ENCODE data around the gene ACOX3. TPM values are rescaled to one million over a fixed set of nuclear protein-coding genes. Genes with fewer than 3 reads are reported as not detected.
A peak's percentile ranks its signal among the peaks of the same experiment; 100 is the strongest.

Gene ACOX3
- total and polyA plus RNA-seq, 4 donors: 15.6 to 32.2 (median 21.5) TPM

DNA sequence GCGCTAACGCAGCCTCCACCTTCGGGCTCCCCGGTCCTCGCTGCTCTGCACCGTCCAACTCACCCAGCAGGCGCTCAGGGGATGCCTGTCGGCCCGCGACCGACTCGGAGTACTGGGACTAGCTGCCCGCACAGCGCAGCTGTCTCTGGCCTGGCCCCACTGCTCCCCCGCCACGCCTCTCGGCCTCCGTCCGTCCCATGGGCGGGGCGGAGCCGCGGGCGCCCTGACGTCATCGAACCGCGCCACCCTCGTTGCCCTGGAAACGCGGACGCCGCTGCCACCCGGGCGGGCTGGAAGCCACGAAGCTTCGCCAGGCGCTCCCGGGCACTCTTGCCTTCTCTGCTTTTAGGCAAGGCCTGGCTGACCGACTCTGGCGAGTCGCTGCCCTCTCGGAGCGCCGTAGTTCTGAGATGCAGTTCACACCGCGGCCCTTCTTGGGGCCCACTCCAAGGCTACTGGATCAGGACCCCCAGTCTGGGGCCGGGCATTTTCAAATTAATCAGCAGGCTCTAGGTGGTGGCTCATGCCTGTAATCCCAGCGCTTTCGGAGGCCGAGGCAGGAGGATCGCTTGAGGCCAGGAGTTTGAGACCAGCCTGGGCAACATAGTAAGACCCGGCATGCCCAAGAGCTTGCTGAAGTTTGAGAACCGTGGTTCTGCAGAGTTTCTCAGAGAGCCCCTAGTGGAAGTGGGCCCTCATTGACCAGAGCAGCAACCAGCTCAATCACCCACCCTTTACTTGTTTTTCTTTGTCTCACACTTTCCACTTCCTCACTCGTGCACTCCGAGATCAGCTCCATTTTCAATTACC, 12.0 kb downstream of the ACOX3 start:
- Histone ChIP-seq H3K27ac (ENCODE audit: low read depth in 1 of 2, low read length in 1 of 2) (peak overlapping the region; percentile 80), H3K27me3 (ENCODE audit: control insufficient read depth in 3 of 3, insufficient read depth in 3 of 3, low read length in 2 of 3) (no peaks in the 10 kb centered on the region), H3K36me3 (ENCODE audit: control insufficient read depth in 4 of 4, insufficient read depth in 4 of 4, low read length in 4 of 4) (no peaks in the 10 kb centered on the region), H3K9ac (ENCODE audit: insufficient read depth in 1 of 2, low read length in 2 of 2) (peak overlapping the region; percentile 34 to 61), H3K4me1 (ENCODE audit: control insufficient read depth in 5 of 5, insufficient read depth in 5 of 5, low read length in 5 of 5) (peaks cover 4 to 15% (median 7%) of the 10 kb centered on the region in 5 donors), H3K9me3 (ENCODE audit: control insufficient read depth in 4 of 4, insufficient read depth in 3 of 4, low read length in 3 of 4) (no peaks in the 10 kb centered on the region), H3K4me3 (peak overlapping the region; percentile 81)
- WGBS, 2 donors: 1 to 2% methylated on average over 56 of the region's 56 CpGs
- TF ChIP-seq, protein P1, sequence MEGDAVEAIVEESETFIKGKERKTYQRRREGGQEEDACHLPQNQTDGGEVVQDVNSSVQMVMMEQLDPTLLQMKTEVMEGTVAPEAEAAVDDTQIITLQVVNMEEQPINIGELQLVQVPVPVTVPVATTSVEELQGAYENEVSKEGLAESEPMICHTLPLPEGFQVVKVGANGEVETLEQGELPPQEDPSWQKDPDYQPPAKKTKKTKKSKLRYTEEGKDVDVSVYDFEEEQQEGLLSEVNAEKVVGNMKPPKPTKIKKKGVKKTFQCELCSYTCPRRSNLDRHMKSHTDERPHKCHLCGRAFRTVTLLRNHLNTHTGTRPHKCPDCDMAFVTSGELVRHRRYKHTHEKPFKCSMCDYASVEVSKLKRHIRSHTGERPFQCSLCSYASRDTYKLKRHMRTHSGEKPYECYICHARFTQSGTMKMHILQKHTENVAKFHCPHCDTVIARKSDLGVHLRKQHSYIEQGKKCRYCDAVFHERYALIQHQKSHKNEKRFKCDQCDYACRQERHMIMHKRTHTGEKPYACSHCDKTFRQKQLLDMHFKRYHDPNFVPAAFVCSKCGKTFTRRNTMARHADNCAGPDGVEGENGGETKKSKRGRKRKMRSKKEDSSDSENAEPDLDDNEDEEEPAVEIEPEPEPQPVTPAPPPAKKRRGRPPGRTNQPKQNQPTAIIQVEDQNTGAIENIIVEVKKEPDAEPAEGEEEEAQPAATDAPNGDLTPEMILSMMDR (IDR thresholded peaks at IDR 0.05; ENCODE audit: control extremely low read depth, extremely low read depth): no peak
- DNase-seq (peak; percentile 90 to 93 (median 92)), ATAC-seq (ENCODE audit: insufficient read depth, low FRiP score) (peak; percentile 92)

DNA sequence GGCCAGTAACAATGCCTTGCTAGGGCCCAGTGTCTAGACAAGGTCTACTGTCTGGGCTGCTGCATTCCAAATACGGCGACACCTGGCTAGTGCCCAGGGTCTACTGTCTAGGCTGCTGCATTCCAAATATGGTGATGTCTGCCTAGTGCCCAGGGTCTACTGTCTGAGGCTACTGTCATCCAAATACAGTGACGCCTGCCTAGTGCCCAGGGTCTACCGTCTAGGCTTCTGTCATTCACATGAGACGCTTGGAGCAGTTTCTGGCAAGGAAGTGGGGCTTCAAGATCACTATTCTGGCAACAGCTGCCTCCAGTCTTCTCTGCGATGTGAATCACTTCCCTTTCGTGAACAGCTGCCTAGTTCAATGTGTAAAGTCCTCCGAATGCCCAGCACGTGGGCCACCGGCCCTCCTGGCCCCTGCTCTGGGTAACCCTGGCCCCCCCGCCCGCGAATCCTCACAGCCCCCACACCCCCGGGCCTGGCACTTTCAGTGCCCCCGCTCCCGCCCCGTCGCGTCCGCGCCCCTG, 12.7 kb downstream of the ACOX3 start:
- DNase-seq (peak; percentile 71 to 88 (median 83)), ATAC-seq (ENCODE audit: insufficient read depth, low FRiP score) (peak; percentile 78)
- 2 to 4% methylated on average over 21 of the region's 21 CpGs for WGBS, 2 donors
- TF ChIP-seq, protein P1 (IDR thresholded peaks at IDR 0.05; ENCODE audit: control extremely low read depth, extremely low read depth): no peak
- Histone ChIP-seq H3K9me3 (ENCODE audit: control insufficient read depth in 4 of 4, insufficient read depth in 3 of 4, low read length in 3 of 4) (no peaks in the 10 kb centered on the region), H3K4me3 (peak overlapping the region; percentile 81), H3K4me1 (ENCODE audit: control insufficient read depth in 5 of 5, insufficient read depth in 5 of 5, low read length in 5 of 5) (peaks cover 4 to 15% (median 7%) of the 10 kb centered on the region in 5 donors), H3K27ac (ENCODE audit: low read depth in 1 of 2, low read length in 1 of 2) (peak overlapping the region; percentile 80), H3K9ac (ENCODE audit: insufficient read depth in 1 of 2, low read length in 2 of 2) (peak overlapping the region in 1 of 2 donors; percentile 42), H3K36me3 (ENCODE audit: control insufficient read depth in 4 of 4, insufficient read depth in 4 of 4, low read length in 4 of 4) (no peaks in the 10 kb centered on the region), H3K27me3 (ENCODE audit: control insufficient read depth in 3 of 3, insufficient read depth in 3 of 3, low read length in 2 of 3) (no peaks in the 10 kb centered on the region)

DNA sequence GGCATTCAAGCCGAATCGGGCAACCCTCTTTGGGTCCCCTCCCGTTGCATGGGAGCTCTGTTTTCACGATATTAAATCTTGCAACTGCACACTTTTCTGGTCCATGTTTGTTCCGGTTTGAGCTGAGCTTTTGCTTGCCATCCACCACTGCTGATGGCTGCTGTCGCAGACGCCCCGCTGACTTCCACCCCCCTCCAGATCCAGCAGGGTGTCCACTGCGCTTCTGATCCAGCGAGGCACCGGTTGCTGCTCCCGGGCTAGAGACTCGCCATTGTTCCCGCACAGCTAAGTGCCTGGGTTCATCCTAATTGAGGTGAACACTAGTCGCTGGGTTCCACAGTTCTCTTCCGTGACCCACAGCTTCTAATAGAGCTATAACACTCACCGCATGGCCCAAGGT, 13.3 kb downstream of the ACOX3 start:
- Histone ChIP-seq H3K27ac (ENCODE audit: low read depth in 1 of 2, low read length in 1 of 2) (peak overlapping the region in 1 of 2 donors; percentile 80), H3K4me1 (ENCODE audit: control insufficient read depth in 5 of 5, insufficient read depth in 5 of 5, low read length in 5 of 5) (peaks cover 4 to 15% (median 7%) of the 10 kb centered on the region in 5 donors), H3K36me3 (ENCODE audit: control insufficient read depth in 4 of 4, insufficient read depth in 4 of 4, low read length in 4 of 4) (no peaks in the 10 kb centered on the region), H3K9ac (ENCODE audit: insufficient read depth in 1 of 2, low read length in 2 of 2) (no peak overlapping the region), H3K9me3 (ENCODE audit: control insufficient read depth in 4 of 4, insufficient read depth in 3 of 4, low read length in 3 of 4) (no peaks in the 10 kb centered on the region), H3K27me3 (ENCODE audit: control insufficient read depth in 3 of 3, insufficient read depth in 3 of 3, low read length in 2 of 3) (no peaks in the 10 kb centered on the region), H3K4me3 (peak overlapping the region; percentile 81)
- no peak for DNase-seq
- no peak for ATAC-seq (ENCODE audit: insufficient read depth, low FRiP score)
- 81 to 87% methylated on average over 17 of the region's 17 CpGs for WGBS, 2 donors
- TF ChIP-seq, protein P1 (IDR thresholded peaks at IDR 0.05; ENCODE audit: control extremely low read depth, extremely low read depth): no peak
